Panc1 (cell line): Measurements from ENCODE around the gene NEK6. TPM values are rescaled to one million over a fixed set of nuclear protein-coding genes. Genes with fewer than 3 reads are reported as not detected.

Experiments
- ATAC-seq: fragments of 200-7000 bp; cut with Tn5 transposase; 2 replicates; pipeline ENCODE4 v1.9.1; 2020; ENCODE audit warnings: mild to moderate bottlenecking, moderate library complexity
- BruUV-seq: library from RNA; stranded (reverse); fragments of 400-500 nt; replicated peaks from 2 replicates; lab custom pipeline; 2021; lab: Mats Ljungman, UMichigan
- CTCF ChIA-PET: fragments of 300-600 bp; sonication (Branson Sonifier 250); formaldehyde crosslinking; loops from one replicate; lab custom pipeline; 2022; ENCODE audit warnings: antibody characterized with exemption; lab: Charles Lee
- POLR2A ChIA-PET: fragments of 300-600 bp; sonication (Branson Sonifier 250); formaldehyde crosslinking; loops from one replicate; lab custom pipeline; 2022; ENCODE audit warnings: antibody characterized with exemption; lab: Charles Lee
- DNase-seq: peaks from one replicate; pipeline ENCODE4 v3.0.0-alpha.2; 2010; ENCODE audit warnings: low read depth, low spot score
- H3K27ac ChIP-seq: 2 replicates; pipeline ENCODE4 v1.5.1; 2011; ENCODE audit warnings: mild to moderate bottlenecking, low read length, inconsistent platforms
- H3K27me3 ChIP-seq: fragments of 200-500 bp; sonication (Bioruptor generic); 2 replicates; pipeline ENCODE4 v1.6.0; 2014; ENCODE audit warnings: low read length, inconsistent platforms; ENCODE audit not compliant: control insufficient read depth, insufficient read depth
- H3K36me3 ChIP-seq: fragments of 200-500 bp; sonication (Bioruptor generic); 2 replicates; pipeline ENCODE4 v1.5.1; 2014; ENCODE audit warnings: inconsistent platforms, mild to moderate bottlenecking, low read length, moderate library complexity; ENCODE audit not compliant: control insufficient read depth, insufficient read depth
- H3K4me1 ChIP-seq: 2 replicates; pipeline ENCODE4 v1.5.1; 2011; ENCODE audit warnings: inconsistent platforms, mild to moderate bottlenecking, low read length, moderate library complexity; ENCODE audit not compliant: control insufficient read depth, insufficient read depth
- H3K4me3 ChIP-seq, 2 experiments: 2 replicates each; pipeline ENCODE4 v1.5.1; 2011 to 2012; ENCODE audit warnings: low read depth in 2 of 2, low read length in 2 of 2, mild to moderate bottlenecking in 2 of 2, inconsistent platforms in 1 of 2, moderate library complexity in 1 of 2
- H3K9me3 ChIP-seq: fragments of 200-500 bp; sonication (Bioruptor generic); 2 replicates; pipeline ENCODE4 v1.5.1; 2014; ENCODE audit warnings: low read depth, mild to moderate bottlenecking, inconsistent platforms, low read length, moderate library complexity; ENCODE audit not compliant: control insufficient read depth, insufficient read depth
- CTCF ChIP-seq: fragments of 450-650 bp; IDR thresholded peaks from 2 replicates; pipeline ENCODE4 v1.5.1; 2017; ENCODE audit warnings: mild to moderate bottlenecking
- POLR2AphosphoS5 ChIP-seq: IDR thresholded peaks from 2 replicates; pipeline ENCODE4 v1.6.1; 2012; ENCODE audit warnings: mild to moderate bottlenecking, low read depth, low read length, moderate library complexity
- REST ChIP-seq, 2 experiments: IDR thresholded peaks; 2 replicates each; pipeline ENCODE4 v1.6.1; 2011 to 2012; ENCODE audit warnings: low read depth in 2 of 2, control low read depth in 1 of 2, low read length in 1 of 2, mild to moderate bottlenecking in 1 of 2, moderate library complexity in 1 of 2; ENCODE audit not compliant: insufficient read depth in 1 of 2
- SIN3A ChIP-seq: IDR thresholded peaks from 2 replicates; pipeline ENCODE4 v1.6.1; 2012; ENCODE audit warnings: low read depth, mild to moderate bottlenecking, low read length, moderate library complexity, borderline replicate concordance; ENCODE audit not compliant: insufficient read depth
- TCF7L2 ChIP-seq: IDR thresholded peaks from 2 replicates; pipeline ENCODE4 v1.6.1; 2011; ENCODE audit warnings: mild to moderate bottlenecking, low read depth, low read length, inconsistent platforms
- in situ Hi-C: cut with HindIII; loops from 2 replicates; pipeline ENCODE4 v1.10.0; 2016; ENCODE audit warnings: low sequenced_read_pairs, low pct_unique_long_range_greater_than_20kb
- intact Hi-C: fragments of 100-400 bp; cut with micrococcal nuclease; formaldehyde crosslinking; loops from one replicate; pipeline ENCODE4 v1.10.0; 2022; ENCODE audit not compliant: unreplicated experiment
- total RNA-seq: library from RNA; stranded (reverse); gene quantifications from one replicate; pipeline ENCODE4 v1.2.1, GENCODE V29; 2021; ENCODE audit not compliant: unreplicated experiment

Gene NEK6
- total RNA-seq, 1 experiment from 2014 or later: 56.3 TPM

GRCh38 chr9:124312290-124313265 is 54.8 kb downstream of the NEK6 start:
- Histone ChIP-seq H3K36me3 (no peaks in the 10 kb centered on the region), H3K9me3 (no peaks in the 10 kb centered on the region), H3K27me3 (no peaks in the 10 kb centered on the region), H3K27ac (peak overlapping the region; percentile 39; the same call in 1 of the 2 replicates), H3K4me3 (no peak overlapping the region), H3K4me1 (peaks cover 23% of the 10 kb centered on the region)
- ATAC-seq (no peak), DNase-seq (no peak)
- ChIA-PET POLR2A (no interaction called here), CTCF (no interaction called here)
- in situ Hi-C loops (no loop called here), intact Hi-C loops (loop anchor here (10.0 kb wide), 1 partner anchor 188 kb away; no protein-coding TSS in a partner anchor)
- BruUV-seq: no TSS peak
- TF ChIP-seq CTCF: no peak; the same call in 1 of the 2 replicates
- no peak for TF ChIP-seq REST (IDR thresholded peaks at IDR 0.05; ENCODE audit: insufficient read depth in 1 of 2, low read depth in 2 of 2, low read length in 1 of 2)
- TF ChIP-seq SIN3A: no peak
- no peak for TF ChIP-seq POLR2AphosphoS5
- no peak for TF ChIP-seq TCF7L2

- Histone ChIP-seq H3K4me3 (no peak overlapping the region), H3K36me3 (no peaks in the 10 kb centered on the region), H3K27ac (no peak overlapping the region), H3K27me3 (no peaks in the 10 kb centered on the region), H3K9me3 (no peaks in the 10 kb centered on the region), H3K4me1 (peaks cover 15% of the 10 kb centered on the region)
- TF ChIP-seq REST (IDR thresholded peaks at IDR 0.05; ENCODE audit: insufficient read depth in 1 of 2, low read depth in 2 of 2, low read length in 1 of 2): no peak
- TF ChIP-seq CTCF: no peak
- TF ChIP-seq SIN3A: no peak
- no peak for TF ChIP-seq POLR2AphosphoS5
- TF ChIP-seq TCF7L2: no peak
- intact Hi-C loops: loop anchor here (10.0 kb wide), 1 partner anchor 189 kb away; no protein-coding TSS in a partner anchor
- no TSS peak for BruUV-seq
- no peak for DNase-seq
- in situ Hi-C loops: no loop called here
- ChIA-PET CTCF (no interaction called here), POLR2A (no interaction called here)
- no peak for ATAC-seq
These were observed 56.2 kb downstream of the NEK6 start for GRCh38 chr9:124313940-124314339.
